HepG2 (cell line): ENCODE data around the gene TXNRD2. TPM values are rescaled to one million over a fixed set of nuclear protein-coding genes. Genes with fewer than 3 reads are reported as not detected.

Experiments used
- BRCA1 ChIP-seq: sonication (generic); formaldehyde crosslinking; IDR thresholded peaks from 2 replicates; pipeline ENCODE4 v1.4.0; 2020; ENCODE audit warnings: missing genetic modification reagents
- ERF ChIP-seq: IDR thresholded peaks from 2 replicates; pipeline ENCODE4 v1.6.1; 2018; ENCODE audit warnings: missing biosample characterization, missing genetic modification reagents
- GATAD2A ChIP-seq: IDR thresholded peaks from 2 replicates; pipeline ENCODE4 v1.6.1; 2016
- HMGA1 ChIP-seq: sonication (generic); formaldehyde crosslinking; conservative IDR thresholded peaks from 2 replicates; pipeline ENCODE4 v1.4.0; 2020; ENCODE audit warnings: missing genetic modification reagents
- HOMEZ ChIP-seq: IDR thresholded peaks from 2 replicates; pipeline ENCODE4 v1.6.1; 2016; ENCODE audit warnings: low read depth
- IRF1 ChIP-seq: sonication (generic); formaldehyde crosslinking; IDR thresholded peaks from 2 replicates; pipeline ENCODE4 v1.4.0; 2020; ENCODE audit warnings: low read depth, mild to moderate bottlenecking, missing genetic modification reagents
- KLF6 ChIP-seq: IDR thresholded peaks from 2 replicates; pipeline ENCODE4 v1.8.0; 2016; ENCODE audit warnings: missing biosample characterization, missing genetic modification reagents
- MAFF ChIP-seq: IDR thresholded peaks from 2 replicates; pipeline ENCODE4 v1.6.1; 2011; ENCODE audit warnings: low read depth, low read length, improper control_type of control experiment
- MTF2 ChIP-seq: sonication (generic); formaldehyde crosslinking; IDR thresholded peaks from 2 replicates; pipeline ENCODE4 v1.5.0; 2020; ENCODE audit warnings: missing genetic modification reagents, borderline replicate concordance
- MXD1 ChIP-seq: sonication (generic); formaldehyde crosslinking; IDR thresholded peaks from 2 replicates; pipeline ENCODE4 v1.4.0; 2020; ENCODE audit warnings: mild to moderate bottlenecking, missing genetic modification reagents
- MXI1 ChIP-seq: IDR thresholded peaks from 3 replicates; pipeline ENCODE4 v1.6.1; 2012; ENCODE audit warnings: low read depth, low read length, inconsistent platforms, borderline replicate concordance
- REXO4 ChIP-seq: sonication (generic); formaldehyde crosslinking; IDR thresholded peaks from 2 replicates; pipeline ENCODE4 v1.8.0; 2022; ENCODE audit warnings: missing genetic modification reagents, mild to moderate bottlenecking, borderline replicate concordance
- RFX1 ChIP-seq: fragments of 450-650 bp; IDR thresholded peaks from 2 replicates; pipeline ENCODE4 v1.6.1; 2017
- RORA ChIP-seq: sonication (generic); formaldehyde crosslinking; IDR thresholded peaks from 2 replicates; pipeline ENCODE4 v1.5.0; 2020; ENCODE audit warnings: mild to moderate bottlenecking, missing genetic modification reagents, moderate library complexity
- TEAD3 ChIP-seq: optimal IDR thresholded peaks from 2 replicates; pipeline ENCODE3; 2016; ENCODE audit warnings: borderline replicate concordance
- TOE1 ChIP-seq: sonication (generic); formaldehyde crosslinking; IDR thresholded peaks from 2 replicates; pipeline ENCODE4 v1.4.0; 2020; ENCODE audit warnings: mild to moderate bottlenecking, missing genetic modification reagents
- TRIM24 ChIP-seq: sonication (generic); formaldehyde crosslinking; IDR thresholded peaks from 2 replicates; pipeline ENCODE4 v1.8.0; 2022; ENCODE audit warnings: mild to moderate bottlenecking, missing genetic modification reagents
- ZMYM4 ChIP-seq: sonication (generic); formaldehyde crosslinking; IDR thresholded peaks from 2 replicates; pipeline ENCODE4 v1.8.1; 2023; ENCODE audit warnings: mild to moderate bottlenecking, missing genetic modification reagents
- ZNF207 ChIP-seq: fragments of 450-650 bp; IDR thresholded peaks from 2 replicates; pipeline ENCODE4 v1.6.1; 2016; ENCODE audit warnings: antibody characterized with exemption, borderline replicate concordance
- ZNF577 ChIP-seq: sonication (generic); formaldehyde crosslinking; IDR thresholded peaks from 2 replicates; pipeline ENCODE4 v1.4.0; 2020; ENCODE audit warnings: mild to moderate bottlenecking, low read depth, missing genetic modification reagents, borderline replicate concordance
- ZNF691 ChIP-seq: sonication (generic); formaldehyde crosslinking; IDR thresholded peaks from 2 replicates; pipeline ENCODE4 v1.4.0; 2020; ENCODE audit warnings: missing genetic modification reagents, low read depth, mild to moderate bottlenecking, borderline replicate concordance
- ZNF784 ChIP-seq: sonication (generic); formaldehyde crosslinking; IDR thresholded peaks from 2 replicates; pipeline ENCODE4 v1.5.1; 2020; ENCODE audit warnings: missing genetic modification reagents, mild to moderate bottlenecking, borderline replicate concordance
- ZNF800 ChIP-seq: sonication (generic); formaldehyde crosslinking; IDR thresholded peaks from 2 replicates; pipeline ENCODE4 v1.4.0; 2020; ENCODE audit warnings: missing genetic modification reagents
- ZNF816 ChIP-seq: sonication (generic); formaldehyde crosslinking; IDR thresholded peaks from 2 replicates; pipeline ENCODE4 v1.8.0; 2022; ENCODE audit warnings: missing genetic modification reagents, mild to moderate bottlenecking, borderline replicate concordance
- ZSCAN21 ChIP-seq: sonication (generic); formaldehyde crosslinking; IDR thresholded peaks from 2 replicates; pipeline ENCODE4 v1.8.0; 2022; ENCODE audit warnings: mild to moderate bottlenecking, missing genetic modification reagents, moderate library complexity, borderline replicate concordance
- polyA plus RNA-seq, 8 experiments: library from polyadenylated mRNA; depleted of rRNA in 3 of 8; stranded (reverse) in 7 of 8; unstranded in 1 of 8; fragments of >200 nt; fragmentation: Illumina TruSeq in 4 of 8; extraction: Trizol in 4 of 8; gene quantifications; 2 replicates each; pipeline versions ENCODE4 v1.2.1 to v1.2.3, GENCODE V29; 2011 to 2016; ENCODE audit warnings: low read depth in 4 of 8, missing spikeins in 1 of 8, mixed read lengths in 1 of 8; ENCODE audit not compliant: insufficient read depth in 1 of 8
- total RNA-seq, 5 experiments: library from RNA; depleted of rRNA; stranded (reverse); fragments of >200 nt; fragmentation: Illumina TruSeq; extraction: Trizol; gene quantifications; 2 replicates each; pipeline ENCODE4 v1.2.3, GENCODE V29; 2016; ENCODE audit warnings: low read depth in 1 of 5

Gene TXNRD2
- total and polyA plus RNA-seq, 2 of the 13 experiments (the other 11 are each of a cell fraction or from before 2014, with no cell fraction given), result 17.5 to 18.6 TPM

- no peak for TF ChIP-seq IRF1 (CRISPR knock-in tag)
- no peak for TF ChIP-seq TOE1
- TF ChIP-seq MXD1 (CRISPR knock-in tag), result no peak; the same call in 1 of the 2 replicates
- peak; percentile 18; the same call in 1 of the 2 replicates for TF ChIP-seq HOMEZ (CRISPR knock-in tag)
- no peak for TF ChIP-seq ZNF207
- TF ChIP-seq RORA (CRISPR knock-in tag), result no peak
- TF ChIP-seq RFX1, result no peak
- peak; percentile 86 for TF ChIP-seq GATAD2A (CRISPR knock-in tag)
- TF ChIP-seq ERF (CRISPR knock-in tag), result peak; percentile 43; the same call in 1 of the 2 replicates
- TF ChIP-seq REXO4 (CRISPR knock-in tag), result no peak
- no peak for TF ChIP-seq ZNF577
- no peak; the same call in 1 of the 2 replicates for TF ChIP-seq ZNF691 (CRISPR knock-in tag)
- no peak for TF ChIP-seq KLF6 (CRISPR knock-in tag)
- TF ChIP-seq MXI1, result peak; percentile 88; the same call in 1 of the 3 replicates
- no peak for TF ChIP-seq ZNF784 (CRISPR knock-in tag)
- TF ChIP-seq MAFF, result peak; percentile 58
- no peak for TF ChIP-seq HMGA1 (CRISPR knock-in tag)
- no peak for TF ChIP-seq ZNF800 (CRISPR knock-in tag)
- 0 out of 2 replicates have a peak, but pooled peaks have one; percentile 74 for TF ChIP-seq ZNF816 (CRISPR knock-in tag)
- TF ChIP-seq ZMYM4, result no peak
- no peak for TF ChIP-seq TRIM24 (CRISPR knock-in tag)
- TF ChIP-seq ZSCAN21, result peak; percentile 67; the same call in 1 of the 2 replicates
- no peak for TF ChIP-seq MTF2 (CRISPR knock-in tag)
- TF ChIP-seq BRCA1 (CRISPR knock-in tag), result no peak
- peak; percentile 14 for TF ChIP-seq TEAD3
Measured at GRCh38 chr22:19898831-19899567, 42.6 kb downstream of the TXNRD2 start (continued).
